Thymus (tissue), 11 donors: ENCODE data around the gene CCM2. TPM values are rescaled to one million over a fixed set of nuclear protein-coding genes. Genes with fewer than 3 reads are reported as not detected.
"Not testable (repeated sequence)": the region's sequence is repeated elsewhere in the genome, so short reads cannot be mapped to it uniquely, and the experiment has no call there.

ENCODE experiments used
- DNase-seq, 9 donors: peaks; one replicate each; pipeline ENCODE4 v3.0.0-alpha.2; 2013; ENCODE audit warnings: low spot score in 9 of 9, low read depth in 6 of 9, missing footprints in 1 of 9
- H3K27ac ChIP-seq, 2 donors: one replicate each; pipeline ENCODE4 v1.5.1; 2013; ENCODE audit warnings: control low read depth in 1 of 2, low read depth in 1 of 2, low read length in 1 of 2, mild to moderate bottlenecking in 1 of 2, moderate library complexity in 1 of 2
- H3K27me3 ChIP-seq, 2 donors: one replicate each; pipeline ENCODE4 v1.5.1; 2013; ENCODE audit warnings: low read length in 1 of 2; ENCODE audit not compliant: control insufficient read depth in 2 of 2, insufficient read depth in 1 of 2
- H3K36me3 ChIP-seq, 2 donors: one replicate each; pipeline ENCODE4 v1.5.1; 2013; ENCODE audit warnings: low read length in 1 of 2, mild to moderate bottlenecking in 1 of 2, moderate library complexity in 1 of 2; ENCODE audit not compliant: control insufficient read depth in 2 of 2, insufficient read depth in 2 of 2
- H3K4me1 ChIP-seq, 2 donors: one replicate each; pipeline ENCODE4 v1.5.1; 2013; ENCODE audit warnings: low read length in 2 of 2; ENCODE audit not compliant: control insufficient read depth in 2 of 2, insufficient read depth in 2 of 2
- H3K4me3 ChIP-seq, 2 donors: one replicate each; pipeline ENCODE4 v1.5.1; 2013; ENCODE audit warnings: low read length in 2 of 2, control low read depth in 1 of 2, mild to moderate bottlenecking in 1 of 2
- H3K9me3 ChIP-seq, 2 donors: one replicate each; pipeline ENCODE4 v1.5.1; 2013; ENCODE audit warnings: low read length in 1 of 2, mild to moderate bottlenecking in 1 of 2; ENCODE audit not compliant: control insufficient read depth in 2 of 2, insufficient read depth in 1 of 2
- WGBS: extraction: QIAGEN DNeasy Blood & Tissue Kit; methylation state at CpG from one replicate; pipeline ENCODE4 v1.1.7; 2013; 5-methylcytosine and 5-hydroxymethylcytosine counted together
- polyA plus RNA-seq: library from polyadenylated mRNA; stranded (reverse); fragments of 200-250 nt; gene quantifications from one replicate; pipeline ENCODE4 v1.2.3, GENCODE V29; 2013
- total RNA-seq: library from RNA; stranded (reverse); fragments of 120-200 nt; gene quantifications from one replicate; pipeline ENCODE4 v1.2.4, GENCODE V29; 2013
- donor health status: healthy.

Gene CCM2
- total and polyA plus RNA-seq, 2 donors: 69.3 to 114 TPM

GRCh38 chr7:45033261-45033930, 33.4 kb downstream of the CCM2 start:
- peaks cover 17 to 46% of the 10 kb centered on the region in 2 donors for H3K36me3 ChIP-seq
- H3K4me1 ChIP-seq: peaks cover 24 to 73% of the 10 kb centered on the region in 2 donors
- DNase-seq: no peak
- no peaks in the 10 kb centered on the region for H3K9me3 ChIP-seq
- peak overlapping the region; percentile 1 to 25 for H3K27ac ChIP-seq
- H3K27me3 ChIP-seq: no peaks in the 10 kb centered on the region
- H3K4me3 ChIP-seq: no peak overlapping the region
- WGBS: 94% methylated on average over 1 of the region's 1 CpG

DNA sequence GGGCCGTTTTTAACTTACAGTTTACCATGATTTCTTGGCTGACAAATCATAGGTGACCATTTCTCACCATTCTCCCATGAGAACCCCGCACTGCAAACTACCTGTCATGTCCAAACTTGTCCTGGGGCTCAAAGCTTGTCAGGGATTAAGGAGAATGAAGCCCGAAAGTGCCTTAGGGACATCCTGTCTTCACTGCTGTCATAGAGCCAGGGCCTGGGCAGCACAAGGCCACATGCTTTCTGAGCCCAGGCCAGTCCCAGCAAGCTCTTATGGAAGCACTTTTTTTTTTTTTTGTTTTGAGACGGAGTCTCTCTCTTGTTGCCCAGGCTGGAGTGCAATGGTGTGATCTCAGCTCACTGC, 33.9 kb downstream of the CCM2 start:
- 89% methylated on average over 4 of the region's 4 CpGs for WGBS
- peaks cover 22 to 51% of the 10 kb centered on the region in 2 donors for H3K36me3 ChIP-seq
- H3K27me3 ChIP-seq: no peaks in the 10 kb centered on the region
- no peak overlapping the region for H3K27ac ChIP-seq
- no peak overlapping the region for H3K4me3 ChIP-seq
- H3K4me1 ChIP-seq: peaks cover 24 to 68% of the 10 kb centered on the region in 2 donors
- no peak for DNase-seq
- H3K9me3 ChIP-seq: no peaks in the 10 kb centered on the region

GRCh38 chr7:45034710-45035109, 34.7 kb downstream of the CCM2 start:
- not testable (repeated sequence) for H3K27ac ChIP-seq, H3K9me3 ChIP-seq, H3K4me3 ChIP-seq, H3K27me3 ChIP-seq, DNase-seq
- peaks cover 30 to 55% of the 10 kb centered on the region in 2 donors for H3K36me3 ChIP-seq
- 98% methylated on average over 5 of the region's 5 CpGs for WGBS
- H3K4me1 ChIP-seq: peaks cover 23 to 61% of the 10 kb centered on the region in 2 donors

GRCh38 chr7:45035371-45035770, 35.4 kb downstream of the CCM2 start:
- peaks cover 29 to 54% of the 10 kb centered on the region in 2 donors for H3K36me3 ChIP-seq
- H3K27ac ChIP-seq: no peak overlapping the region
- H3K9me3 ChIP-seq: no peaks in the 10 kb centered on the region
- no peaks in the 10 kb centered on the region for H3K27me3 ChIP-seq
- no peak for DNase-seq
- 95% methylated on average over 5 of the region's 5 CpGs for whole genome bisulfite sequencing
- H3K4me3 ChIP-seq: no peak overlapping the region
- peaks cover 17 to 56% of the 10 kb centered on the region in 2 donors for H3K4me1 ChIP-seq

GRCh38 chr7:45035893-45036292, 35.9 kb downstream of the CCM2 start:
- Histone ChIP-seq H3K9me3 (no peaks in the 10 kb centered on the region), H3K27me3 (no peaks in the 10 kb centered on the region), H3K4me1 (peaks cover 16 to 52% of the 10 kb centered on the region in 2 donors), H3K4me3 (no peak overlapping the region), H3K36me3 (peaks cover 34 to 58% of the 10 kb centered on the region in 2 donors), H3K27ac (peak overlapping the region in 1 of 2 donors; percentile 18)
- 57% methylated on average over 6 of the region's 6 CpGs for WGBS
- DNase-seq: no peak

GRCh38 chr7:45036317-45036716, 36.3 kb downstream of the CCM2 start:
- Histone ChIP-seq H3K27me3 (no peaks in the 10 kb centered on the region), H3K27ac (peak overlapping the region; percentile 18 to 47), H3K4me3 (no peak overlapping the region), H3K36me3 (peaks cover 36 to 62% of the 10 kb centered on the region in 2 donors), H3K9me3 (no peaks in the 10 kb centered on the region), H3K4me1 (peaks cover 16 to 51% of the 10 kb centered on the region in 2 donors)
- WGBS: 55% methylated on average over 3 of the region's 3 CpGs
- no peak for DNase-seq

DNA sequence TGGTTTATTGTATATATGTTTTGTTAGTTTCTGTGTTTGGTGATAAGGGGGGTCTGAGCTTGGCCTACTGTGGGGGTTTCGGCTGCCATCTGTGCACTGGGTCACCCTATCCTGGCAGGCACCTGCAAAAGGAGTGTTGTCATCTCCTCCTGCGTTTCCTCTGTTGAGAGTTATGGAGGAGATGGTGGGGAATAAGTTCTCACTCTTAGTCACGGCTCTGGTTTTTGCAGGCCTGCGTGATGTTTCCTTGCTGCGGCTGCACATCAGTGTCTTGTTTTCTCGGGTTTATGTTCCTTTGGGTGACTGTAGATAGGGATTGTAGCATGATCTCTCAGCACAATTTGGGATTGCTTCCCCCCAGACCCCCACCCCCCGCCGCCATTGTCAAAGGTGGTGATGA, 36.8 kb downstream of the CCM2 start:
- Histone ChIP-seq H3K36me3 (peaks cover 40 to 64% of the 10 kb centered on the region in 2 donors), H3K9me3 (no peaks in the 10 kb centered on the region), H3K4me1 (peaks cover 16 to 46% of the 10 kb centered on the region in 2 donors), H3K4me3 (no peak overlapping the region), H3K27me3 (no peaks in the 10 kb centered on the region), H3K27ac (peak overlapping the region in 1 of 2 donors; percentile 56)
- 26% methylated on average over 8 of the region's 8 CpGs for WGBS
- DNase-seq: no peak

DNA sequence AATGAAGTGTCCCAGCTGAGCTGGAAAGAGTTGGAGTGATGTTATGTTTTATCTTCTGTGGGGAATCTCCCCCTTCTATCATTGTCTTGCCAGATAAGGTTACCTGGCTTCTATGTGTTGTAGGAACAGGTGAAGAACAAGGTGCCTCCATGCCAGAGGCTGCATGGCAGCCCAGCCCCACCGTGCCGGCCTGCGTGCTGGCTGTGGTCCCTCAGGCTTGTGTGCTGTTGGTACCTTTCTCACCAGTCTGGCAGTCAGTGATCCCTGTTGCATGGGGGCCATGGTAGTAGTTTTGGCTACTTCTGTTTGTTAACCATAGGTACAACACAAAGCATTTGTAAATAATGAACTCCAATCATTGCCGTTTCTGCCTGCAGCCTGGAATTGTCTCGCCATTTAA, 37.9 kb downstream of the CCM2 start:
- Histone ChIP-seq H3K4me1 (peaks cover 14 to 35% of the 10 kb centered on the region in 2 donors), H3K36me3 (peaks cover 44 to 66% of the 10 kb centered on the region in 2 donors), H3K27ac (no peak overlapping the region), H3K27me3 (no peaks in the 10 kb centered on the region), H3K4me3 (no peak overlapping the region), H3K9me3 (no peaks in the 10 kb centered on the region)
- WGBS: 93% methylated on average over 5 of the region's 5 CpGs
- no peak for DNase-seq

GRCh38 chr7:45039106-45039505, 39.1 kb downstream of the CCM2 start:
- Histone ChIP-seq H3K4me3 (no peak overlapping the region), H3K4me1 (peaks cover 10 to 25% of the 10 kb centered on the region in 2 donors), H3K27me3 (no peaks in the 10 kb centered on the region), H3K36me3 (peaks cover 43 to 76% of the 10 kb centered on the region in 2 donors), H3K27ac (no peak overlapping the region), H3K9me3 (no peaks in the 10 kb centered on the region)
- DNase-seq: no peak
- 97% methylated on average over 5 of the region's 5 CpGs for WGBS
